Tibial nerve (tissue), 3 donors: ENCODE measurements around the gene SARM1.

ENCODE experiments used
- CTCF ChIP-seq, 5 experiments: fragments of 200-600 bp in 3 of 5; fragments of 450-650 bp in 2 of 5; sonication (generic) in 3 of 5; IDR thresholded peaks; one replicate each; pipeline ENCODE4 v1.5.1; 2016 to 2019; ENCODE audit warnings: antibody characterized with exemption in 5 of 5, mild to moderate bottlenecking in 3 of 5, moderate library complexity in 2 of 5
- POLR2A ChIP-seq, 2 donors: fragments of 450-650 bp; IDR thresholded peaks; one replicate each; pipeline ENCODE4 v1.6.1; 2017; ENCODE audit warnings: antibody characterized with exemption in 2 of 2, mild to moderate bottlenecking in 2 of 2, moderate library complexity in 2 of 2

DNA sequence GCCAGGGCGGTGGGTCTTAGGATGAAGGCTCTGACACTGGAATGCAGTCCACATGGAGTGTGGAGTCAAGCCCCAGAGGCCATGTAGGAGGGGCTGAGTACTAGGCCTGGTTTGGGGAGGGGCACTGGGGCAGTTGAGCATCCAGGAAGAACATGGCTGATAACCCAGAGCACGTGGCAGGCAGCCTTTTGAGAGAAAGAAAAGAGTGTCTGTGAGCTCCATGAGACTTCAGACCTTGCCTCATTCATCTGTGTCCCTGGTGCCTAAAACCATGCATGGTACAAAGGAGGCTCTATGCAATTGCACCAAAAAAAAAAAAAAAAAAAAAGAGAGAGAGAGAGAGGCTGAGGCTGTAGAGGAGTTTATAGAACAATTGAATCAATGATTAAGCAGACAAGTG, 19.9 kb downstream of the SARM1 start:
- TF ChIP-seq CTCF (IDR thresholded peaks at IDR 0.05): no peak
- no peak for TF ChIP-seq POLR2A (IDR thresholded peaks at IDR 0.05)
